Esophagus squamous epithelium (tissue), 5 donors: ENCODE results near the gene TOX3. TPM values are rescaled to one million over a fixed set of nuclear protein-coding genes. Genes with fewer than 3 reads are reported as not detected.

ENCODE experiments used
- DNase-seq: peaks from one replicate; lab custom pipeline; 2025; lab: John Stamatoyannopoulos, UW
- H3K27ac ChIP-seq, 4 donors: fragments of 200-600 bp; sonication (generic); one replicate each; pipeline ENCODE4 v1.5.1; 2016 to 2019; ENCODE audit warnings: mild to moderate bottlenecking in 1 of 4
- H3K27me3 ChIP-seq, 4 donors: fragments of 200-600 bp; sonication (generic); 1 replicate in 3 of 4; 2 replicates in 1 of 4; pipeline versions ENCODE4 v1.5.1 to v1.6.0; 2017 to 2021; ENCODE audit warnings: antibody characterized with exemption in 1 of 4
- H3K36me3 ChIP-seq, 3 donors: fragments of 200-600 bp; sonication (generic); one replicate each; pipeline ENCODE4 v1.5.1; 2016 to 2019
- H3K4me1 ChIP-seq, 3 donors: fragments of 200-600 bp; sonication (generic); one replicate each; pipeline ENCODE4 v1.5.1; 2017 to 2019
- H3K4me3 ChIP-seq, 4 donors: fragments of 200-600 bp; sonication (generic); 1 replicate in 3 of 4; 2 replicates in 1 of 4; pipeline ENCODE4 v1.5.1; 2016 to 2019; ENCODE audit warnings: mild to moderate bottlenecking in 2 of 4, moderate library complexity in 1 of 4
- H3K9me3 ChIP-seq, 3 donors: fragments of 200-600 bp; sonication (generic); one replicate each; pipeline ENCODE4 v1.5.1; 2016 to 2019
- CTCF ChIP-seq, 6 experiments: fragments of 450-650 bp in 4 of 6; fragments of 200-600 bp in 2 of 6; sonication (generic) in 2 of 6; IDR thresholded peaks; one replicate each; pipeline ENCODE4 v1.5.1; 2016 to 2019; ENCODE audit warnings: antibody characterized with exemption in 6 of 6, mild to moderate bottlenecking in 4 of 6, moderate library complexity in 4 of 6
- POLR2A ChIP-seq, 4 donors: fragments of 450-650 bp; IDR thresholded peaks; one replicate each; pipeline ENCODE4 v1.6.1; 2017; ENCODE audit warnings: antibody characterized with exemption in 4 of 4, mild to moderate bottlenecking in 4 of 4, moderate library complexity in 3 of 4
- WGBS, 2 donors: methylation state at CpG; one replicate each; pipeline ENCODE4 v1.1.5; 2018; 5-methylcytosine and 5-hydroxymethylcytosine counted together
- intact Hi-C: fragments of 100-400 bp; cut with DNase I; formaldehyde crosslinking; loops from one replicate; pipeline ENCODE4 v1.15.0; 2022
- total RNA-seq, 4 donors: library from RNA; depleted of rRNA; stranded (reverse); fragments of >200 nt; gene quantifications; one replicate each; pipeline ENCODE4 v1.1.0, GENCODE V29; 2016
- donor health status: DM: yes; HTN: yes; CAD: no.

The TOX3 gene
- total RNA-seq, 4 donors from 2014 or later = 0.09 to 1.1 (median 0.11) TPM; not detected in 1

DNA sequence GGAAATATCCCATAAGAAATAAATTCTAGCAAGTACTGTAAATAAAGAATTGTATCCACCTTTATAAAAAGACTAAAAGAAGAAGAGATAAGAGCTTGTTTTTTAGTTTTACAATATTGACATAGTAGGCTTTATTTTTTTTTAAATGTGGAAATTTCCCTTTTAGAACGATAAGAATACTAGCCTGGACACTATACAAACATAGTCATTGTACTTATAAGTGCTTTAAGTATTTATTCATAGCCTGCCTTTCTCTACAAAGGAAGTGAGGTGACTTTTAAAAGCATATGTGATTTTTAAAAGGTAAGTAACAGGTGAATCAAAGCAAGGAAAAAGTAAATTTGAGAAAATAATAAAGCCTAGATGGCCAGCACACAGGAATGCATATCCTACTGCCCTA, 17.7 kb downstream of the TOX3 start:
- Histone ChIP-seq H3K36me3 (no peaks in the 10 kb centered on the region), H3K9me3 (no peaks in the 10 kb centered on the region), H3K4me1 (no peaks in the 10 kb centered on the region), H3K27me3 (peaks cover 0 to 3% (median 0%) of the 10 kb centered on the region in 4 donors), H3K4me3 (no peak overlapping the region), H3K27ac (no peak overlapping the region)
- TF ChIP-seq POLR2A (IDR thresholded peaks at IDR 0.05) (no peak), CTCF (IDR thresholded peaks at IDR 0.05) (no peak)
- intact Hi-C loops = no loop called here
- no peak for DNase-seq
- WGBS, 2 donors = 48 to 56% methylated on average over 1 of the region's 1 CpG

- TF ChIP-seq CTCF (IDR thresholded peaks at IDR 0.05) (no peak), POLR2A (IDR thresholded peaks at IDR 0.05) (no peak)
- no peak for DNase-seq
- no peaks in the 10 kb centered on the region for H3K9me3 ChIP-seq
- intact Hi-C loops = no loop called here
- H3K27ac ChIP-seq = no peak overlapping the region
- no peaks in the 10 kb centered on the region for H3K4me1 ChIP-seq
- WGBS, 2 donors = 73 to 98% methylated on average over 2 to 5 of the region's 5 CpGs
- no peak overlapping the region for H3K4me3 ChIP-seq
- no peaks in the 10 kb centered on the region for H3K36me3 ChIP-seq
- H3K27me3 ChIP-seq = peaks cover 0 to 3% (median 0%) of the 10 kb centered on the region in 4 donors
Measured at GRCh38 chr16:52528393-52529065, 18.4 kb downstream of the TOX3 start.

DNA sequence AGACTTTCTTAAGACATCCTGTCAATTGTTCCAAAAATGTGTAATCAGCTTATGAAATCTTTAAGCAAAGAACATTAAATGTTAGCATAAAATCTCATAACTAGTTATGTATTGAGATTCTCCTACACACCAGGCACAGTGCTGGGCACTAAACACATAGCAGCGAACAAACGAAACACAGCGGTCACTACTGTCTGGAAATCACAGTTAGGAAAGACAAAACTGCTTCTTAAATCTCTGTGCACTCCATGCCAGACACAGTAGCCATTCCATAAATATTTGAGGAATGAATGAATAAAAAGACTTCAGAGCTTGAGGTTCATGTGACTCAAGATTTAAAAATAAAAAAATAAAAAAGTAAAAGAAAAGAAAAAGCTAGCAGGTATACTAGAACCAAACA, 20.1 kb downstream of the TOX3 start:
- H3K9me3 ChIP-seq = no peaks in the 10 kb centered on the region
- no peak overlapping the region for H3K27ac ChIP-seq
- intact Hi-C loops = no loop called here
- no peaks in the 10 kb centered on the region for H3K4me1 ChIP-seq
- no peaks in the 10 kb centered on the region for H3K27me3 ChIP-seq
- TF ChIP-seq CTCF (IDR thresholded peaks at IDR 0.05) = no peak
- TF ChIP-seq POLR2A (IDR thresholded peaks at IDR 0.05) = no peak
- no peak overlapping the region for H3K4me3 ChIP-seq
- H3K36me3 ChIP-seq = no peaks in the 10 kb centered on the region
- 83 to 90% methylated on average over 3 of the region's 3 CpGs for WGBS, 2 donors
- no peak for DNase-seq

DNA sequence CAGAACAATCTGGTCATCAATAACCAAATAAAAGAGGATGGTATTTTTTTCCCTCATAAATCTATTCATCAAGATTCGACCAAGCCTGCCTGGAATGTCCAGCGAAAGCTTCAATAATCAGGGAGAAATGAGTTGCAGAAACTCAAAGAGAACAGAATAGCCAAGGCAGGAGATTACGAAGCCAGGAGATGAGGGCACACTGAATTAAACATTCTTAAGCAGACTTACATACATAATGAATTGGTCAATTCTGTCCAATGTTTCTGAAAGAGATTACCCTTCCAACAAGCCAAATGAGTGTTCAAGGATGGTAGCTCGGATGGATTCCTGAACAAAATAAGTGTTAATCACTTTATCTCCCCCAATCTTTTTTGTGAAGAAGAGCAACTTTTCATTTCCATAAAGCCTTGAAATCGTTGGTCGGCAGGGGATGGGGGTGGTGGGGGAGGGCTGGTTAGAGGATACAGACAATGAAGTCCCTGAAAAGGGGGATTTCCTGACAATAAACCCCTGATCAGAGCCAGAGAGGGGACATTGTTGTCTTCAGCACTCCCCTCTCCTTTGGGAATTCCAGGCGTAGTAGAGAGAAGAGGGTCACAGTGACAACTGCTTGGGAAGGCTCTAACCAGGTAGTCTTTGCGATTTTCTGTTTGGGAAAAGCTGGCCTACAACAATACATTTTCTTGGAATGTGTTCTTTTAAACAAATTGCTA, 20.7 kb downstream of the TOX3 start:
- WGBS, 2 donors = 43 to 58% methylated on average over 7 to 8 of the region's 8 CpGs
- Histone ChIP-seq H3K4me3 (no peak overlapping the region), H3K36me3 (no peaks in the 10 kb centered on the region), H3K27ac (no peak overlapping the region), H3K4me1 (no peaks in the 10 kb centered on the region), H3K27me3 (no peaks in the 10 kb centered on the region), H3K9me3 (no peaks in the 10 kb centered on the region)
- DNase-seq = no peak
- TF ChIP-seq POLR2A (IDR thresholded peaks at IDR 0.05) (no peak), CTCF (IDR thresholded peaks at IDR 0.05) (no peak)
- intact Hi-C loops = no loop called here

GRCh38 chr16:52521570-52521969, 25.4 kb downstream of the TOX3 start:
- Histone ChIP-seq H3K9me3 (no peaks in the 10 kb centered on the region), H3K36me3 (no peaks in the 10 kb centered on the region), H3K4me3 (no peak overlapping the region), H3K27ac (no peak overlapping the region), H3K27me3 (no peaks in the 10 kb centered on the region), H3K4me1 (no peaks in the 10 kb centered on the region)
- TF ChIP-seq CTCF (IDR thresholded peaks at IDR 0.05) = no peak
- WGBS, 2 donors = 82 to 90% methylated on average over 6 of the region's 6 CpGs
- no peak for DNase-seq
- intact Hi-C loops = no loop called here
